Hepatocyte (in vitro differentiated cells): ENCODE data around the gene RNF128. TPM values are rescaled to one million over a fixed set of nuclear protein-coding genes. Genes with fewer than 3 reads are reported as not detected.

Experiments
- DNase-seq: peaks from one replicate; pipeline ENCODE4 v3.0.0-alpha.2; 2016; ENCODE audit warnings: low spot score
- H2AFZ ChIP-seq: fragments of 200-600 bp; sonication (generic); 2 replicates; pipeline ENCODE4 v1.6.0; 2016; ENCODE audit warnings: antibody characterized with exemption, mild to moderate bottlenecking
- H3K27ac ChIP-seq: fragments of 200-600 bp; sonication (generic); 2 replicates; pipeline ENCODE4 v1.5.1; 2016; ENCODE audit warnings: mild to moderate bottlenecking
- H3K27me3 ChIP-seq: fragments of 200-600 bp; sonication (generic); 2 replicates; pipeline ENCODE4 v1.6.1; 2016
- H3K36me3 ChIP-seq: fragments of 200-600 bp; sonication (generic); replicated peaks from 2 replicates; pipeline ENCODE4 v1.5.1; 2016; ENCODE audit warnings: low read depth; ENCODE audit not compliant: insufficient read depth
- H3K4me1 ChIP-seq: fragments of 200-600 bp; sonication (generic); 2 replicates; pipeline ENCODE4 v1.5.1; 2016; ENCODE audit warnings: mild to moderate bottlenecking, moderate library complexity; ENCODE audit not compliant: insufficient read depth
- H3K4me2 ChIP-seq: fragments of 200-600 bp; sonication (generic); 2 replicates; pipeline ENCODE4 v1.6.0; 2016
- H3K4me3 ChIP-seq: fragments of 200-600 bp; sonication (generic); 2 replicates; pipeline ENCODE4 v1.5.1; 2016; ENCODE audit warnings: mild to moderate bottlenecking
- H3K79me2 ChIP-seq: fragments of 200-600 bp; sonication (generic); 2 replicates; pipeline ENCODE4 v1.6.0; 2017; ENCODE audit warnings: mild to moderate bottlenecking
- H3K9me2 ChIP-seq: fragments of 200-600 bp; sonication (generic); replicated peaks from 2 replicates; pipeline ENCODE4 v1.6.0; 2017; ENCODE audit warnings: mild to moderate bottlenecking; ENCODE audit not compliant: insufficient read depth
- H3K9me3 ChIP-seq: fragments of 200-600 bp; sonication (generic); 2 replicates; pipeline ENCODE4 v1.5.1; 2016; ENCODE audit warnings: low read depth, mild to moderate bottlenecking
- H4K20me1 ChIP-seq: fragments of 200-600 bp; sonication (generic); 2 replicates; pipeline ENCODE4 v1.6.0; 2016; ENCODE audit warnings: mild to moderate bottlenecking; ENCODE audit not compliant: insufficient read depth, poor library complexity, severe bottlenecking
- CTCF ChIP-seq: fragments of 200-600 bp; sonication (generic); IDR thresholded peaks from 2 replicates; pipeline ENCODE4 v1.5.1; 2016; ENCODE audit warnings: antibody characterized with exemption, mild to moderate bottlenecking; ENCODE audit not compliant: poor library complexity
- EZH2 ChIP-seq: fragments of 200-600 bp; sonication (generic); IDR thresholded peaks from 2 replicates; pipeline ENCODE4 v1.6.1; 2016; ENCODE audit warnings: antibody characterized with exemption, mild to moderate bottlenecking, borderline replicate concordance
- EZH2phosphoT487 ChIP-seq: fragments of 200-600 bp; sonication (generic); IDR thresholded peaks from one replicate; pipeline ENCODE4 v1.6.1; 2018; ENCODE audit warnings: antibody characterized with exemption, mild to moderate bottlenecking, low read depth, moderate library complexity; ENCODE audit not compliant: unreplicated experiment, severe bottlenecking
- WGBS: methylation state at CpG from one replicate; pipeline ENCODE4 v1.1.6; 2016; ENCODE audit warnings: low lambda C conversion rate; ENCODE audit errors: missing lambda C conversion rate; 5-methylcytosine and 5-hydroxymethylcytosine counted together
- polyA plus RNA-seq: library from polyadenylated mRNA; unstranded; fragments of >200 nt; fragmentation: Nextera tagmentation; extraction: Ambion mirVana; gene quantifications from 2 replicates; pipeline ENCODE4 v1.2.1, GENCODE V29; 2016
- total RNA-seq: library from RNA; depleted of rRNA; stranded (reverse); fragments of >200 nt; gene quantifications from 2 replicates; pipeline ENCODE4 v1.2.3, GENCODE V29; 2014

RNF128 gene
- total and polyA plus RNA-seq, 2 experiments from 2014 or later = 58.0 to 101 TPM

GRCh38 chrX:106774981-106775380, 48.5 kb downstream of the RNF128 start:
- Histone ChIP-seq H2AFZ (no peak overlapping the region), H3K4me3 (no peak overlapping the region), H3K36me3 (no peaks in the 10 kb centered on the region), H4K20me1 (no peaks in the 10 kb centered on the region), H3K9me3 (no peaks in the 10 kb centered on the region), H3K4me1 (no peaks in the 10 kb centered on the region), H3K27ac (no peak overlapping the region), H3K79me2 (peaks cover 3% of the 10 kb centered on the region), H3K9me2 (no peaks in the 10 kb centered on the region), H3K4me2 (no peak overlapping the region), H3K27me3 (no peaks in the 10 kb centered on the region)
- DNase-seq = no peak
- TF ChIP-seq EZH2 (no peak), CTCF (no peak), EZH2phosphoT487 (no peak)
- 65% methylated on average over 2 of the region's 2 CpGs for WGBS

- Histone ChIP-seq H3K36me3 (no peaks in the 10 kb centered on the region), H2AFZ (no peak overlapping the region), H4K20me1 (no peaks in the 10 kb centered on the region), H3K27ac (peak overlapping the region; percentile 77), H3K4me1 (peaks cover 5% of the 10 kb centered on the region), H3K79me2 (no peaks in the 10 kb centered on the region), H3K9me3 (no peaks in the 10 kb centered on the region), H3K27me3 (no peaks in the 10 kb centered on the region), H3K4me3 (no peak overlapping the region), H3K4me2 (peak overlapping the region; percentile 38), H3K9me2 (no peaks in the 10 kb centered on the region)
- TF ChIP-seq CTCF = no peak
- TF ChIP-seq EZH2phosphoT487 = no peak
- no peak for TF ChIP-seq EZH2
- no peak for DNase-seq
- WGBS = 58% methylated on average over 2 of the region's 2 CpGs
Measured at GRCh38 chrX:106780264-106780663, 53.8 kb downstream of the RNF128 start.

- no peak for TF ChIP-seq EZH2phosphoT487
- TF ChIP-seq EZH2 = no peak
- no peak for TF ChIP-seq CTCF
- H3K9me3 ChIP-seq = no peaks in the 10 kb centered on the region
- H4K20me1 ChIP-seq = no peaks in the 10 kb centered on the region
- WGBS = 39% methylated on average over 1 of the region's 1 CpG
- H3K36me3 ChIP-seq = no peaks in the 10 kb centered on the region
- H3K27me3 ChIP-seq = no peaks in the 10 kb centered on the region
- no peaks in the 10 kb centered on the region for H3K79me2 ChIP-seq
- H3K4me3 ChIP-seq = no peak overlapping the region
- H3K9me2 ChIP-seq = no peaks in the 10 kb centered on the region
- peaks cover 5% of the 10 kb centered on the region for H3K4me1 ChIP-seq
- no peak overlapping the region for H2AFZ ChIP-seq
- H3K27ac ChIP-seq = peak overlapping the region; percentile 77
- H3K4me2 ChIP-seq = peak overlapping the region; percentile 38
- DNase-seq = peak; percentile 42
Measured at GRCh38 chrX:106780664-106781377, 54.3 kb downstream of the RNF128 start.

- Histone ChIP-seq H3K4me2 (no peak overlapping the region), H3K4me3 (no peak overlapping the region), H3K9me2 (no peaks in the 10 kb centered on the region), H3K36me3 (no peaks in the 10 kb centered on the region), H3K9me3 (no peaks in the 10 kb centered on the region), H3K79me2 (no peaks in the 10 kb centered on the region), H4K20me1 (no peaks in the 10 kb centered on the region), H3K27ac (no peak overlapping the region), H3K27me3 (no peaks in the 10 kb centered on the region), H3K4me1 (peaks cover 5% of the 10 kb centered on the region), H2AFZ (no peak overlapping the region)
- 65% methylated on average over 7 of the region's 7 CpGs for WGBS
- no peak for DNase-seq
- no peak for TF ChIP-seq CTCF
- no peak for TF ChIP-seq EZH2phosphoT487
- no peak for TF ChIP-seq EZH2
Measured at GRCh38 chrX:106783716-106784115, 57.2 kb downstream of the RNF128 start.
